WI38 (cell line): ENCODE measurements around the gene MDC1.

ENCODE experiments used
- H3K4me3 ChIP-seq: 2 replicates; pipeline ENCODE4 v1.5.1; 2011; ENCODE audit warnings: low read depth, mild to moderate bottlenecking, control low read depth, low read length
- TF ChIP-seq, protein P1 (sequence below): IDR thresholded peaks from 2 replicates; pipeline ENCODE4 v1.5.1; 2012; ENCODE audit warnings: low read depth, mild to moderate bottlenecking, control low read depth, low read length

The MDC1 gene

DNA sequence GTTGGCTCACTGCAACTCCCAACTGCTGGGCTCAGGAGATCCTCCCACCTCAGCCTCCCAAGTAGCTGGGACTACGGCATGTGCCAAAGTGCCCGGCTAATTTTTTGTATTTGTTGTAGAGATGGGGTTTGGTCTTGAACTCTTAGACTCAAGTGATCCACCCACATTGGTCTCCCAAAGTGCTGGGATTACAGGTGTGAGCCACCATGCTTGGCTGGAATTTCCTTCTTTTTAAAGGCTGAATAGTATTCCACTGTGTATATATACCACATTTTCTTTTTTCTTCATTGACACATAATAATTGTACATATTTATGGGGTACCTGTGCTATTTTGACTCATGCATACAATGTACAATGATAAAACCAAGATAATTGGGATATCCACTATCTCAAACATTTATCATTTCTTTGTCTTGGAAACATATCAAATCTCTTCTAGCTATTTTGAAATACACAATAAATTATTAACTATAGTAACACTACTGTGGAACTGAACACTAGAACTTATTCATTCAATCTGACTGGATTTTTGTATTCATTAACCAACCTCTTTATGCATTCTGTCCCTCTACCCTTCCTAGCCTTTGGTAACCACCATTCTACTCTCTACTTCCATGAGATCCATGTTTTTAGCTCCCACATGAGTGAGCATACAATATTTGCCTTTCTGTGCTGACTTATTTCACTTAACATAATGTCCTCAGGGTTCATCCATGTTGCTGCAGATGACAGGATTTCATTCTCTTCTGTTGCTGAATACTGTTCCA lies 7.8 kb downstream of the MDC1 start:
- TF ChIP-seq, protein P1, sequence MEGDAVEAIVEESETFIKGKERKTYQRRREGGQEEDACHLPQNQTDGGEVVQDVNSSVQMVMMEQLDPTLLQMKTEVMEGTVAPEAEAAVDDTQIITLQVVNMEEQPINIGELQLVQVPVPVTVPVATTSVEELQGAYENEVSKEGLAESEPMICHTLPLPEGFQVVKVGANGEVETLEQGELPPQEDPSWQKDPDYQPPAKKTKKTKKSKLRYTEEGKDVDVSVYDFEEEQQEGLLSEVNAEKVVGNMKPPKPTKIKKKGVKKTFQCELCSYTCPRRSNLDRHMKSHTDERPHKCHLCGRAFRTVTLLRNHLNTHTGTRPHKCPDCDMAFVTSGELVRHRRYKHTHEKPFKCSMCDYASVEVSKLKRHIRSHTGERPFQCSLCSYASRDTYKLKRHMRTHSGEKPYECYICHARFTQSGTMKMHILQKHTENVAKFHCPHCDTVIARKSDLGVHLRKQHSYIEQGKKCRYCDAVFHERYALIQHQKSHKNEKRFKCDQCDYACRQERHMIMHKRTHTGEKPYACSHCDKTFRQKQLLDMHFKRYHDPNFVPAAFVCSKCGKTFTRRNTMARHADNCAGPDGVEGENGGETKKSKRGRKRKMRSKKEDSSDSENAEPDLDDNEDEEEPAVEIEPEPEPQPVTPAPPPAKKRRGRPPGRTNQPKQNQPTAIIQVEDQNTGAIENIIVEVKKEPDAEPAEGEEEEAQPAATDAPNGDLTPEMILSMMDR: no peak
- no peak overlapping the region for H3K4me3 ChIP-seq

DNA sequence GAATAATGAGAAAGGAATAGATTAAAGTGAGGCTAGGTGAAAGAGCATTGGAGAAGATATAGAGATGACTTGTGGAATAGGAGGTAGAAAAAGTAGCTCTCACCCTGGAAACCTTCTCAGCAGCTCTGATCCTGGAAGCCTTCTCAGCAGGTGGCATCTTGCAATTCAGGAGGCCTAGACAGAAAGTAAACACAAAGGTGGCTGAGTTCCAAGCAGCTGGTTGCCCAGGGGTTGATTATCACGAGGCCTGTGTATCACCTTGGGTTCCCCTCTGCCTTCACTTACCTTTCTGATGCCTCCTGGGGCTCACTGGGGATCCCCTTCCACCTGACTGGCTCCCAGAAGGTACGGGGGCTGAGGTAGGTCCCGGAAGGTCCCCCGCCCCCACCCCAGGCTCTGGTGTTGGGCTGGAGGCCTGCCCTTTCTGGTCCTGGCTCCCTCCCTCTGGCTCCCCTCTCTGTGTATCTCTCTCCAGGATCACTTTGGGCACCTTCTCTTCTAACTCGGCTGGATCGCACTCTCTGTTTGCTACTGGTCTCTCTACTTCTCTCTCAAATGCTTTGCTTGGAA lies 9.7 kb downstream of the MDC1 start:
- TF ChIP-seq, protein P1: no peak
- no peak overlapping the region for H3K4me3 ChIP-seq

DNA sequence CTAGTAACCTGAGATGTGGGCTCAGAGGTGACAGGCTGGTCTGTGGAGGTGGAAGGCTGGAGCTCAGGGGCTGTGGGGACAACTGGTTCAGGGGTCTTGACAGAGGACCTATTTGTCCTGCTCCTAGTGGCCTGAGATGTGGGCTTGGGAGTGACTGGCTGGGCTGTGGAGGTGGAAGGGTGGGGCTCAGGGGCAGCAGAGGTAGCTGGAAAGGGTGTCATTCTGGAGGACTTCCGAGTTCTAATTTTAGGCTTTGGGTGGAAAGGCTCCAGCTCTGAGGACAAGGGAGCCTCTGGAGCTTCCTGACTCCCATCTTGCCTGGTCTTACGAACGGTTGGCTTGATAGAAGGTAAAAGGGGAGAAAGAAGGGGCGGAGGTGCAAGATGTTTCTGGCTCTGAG lies 11.5 kb downstream of the MDC1 start:
- TF ChIP-seq, protein P1: no peak
- no peak overlapping the region for H3K4me3 ChIP-seq

DNA sequence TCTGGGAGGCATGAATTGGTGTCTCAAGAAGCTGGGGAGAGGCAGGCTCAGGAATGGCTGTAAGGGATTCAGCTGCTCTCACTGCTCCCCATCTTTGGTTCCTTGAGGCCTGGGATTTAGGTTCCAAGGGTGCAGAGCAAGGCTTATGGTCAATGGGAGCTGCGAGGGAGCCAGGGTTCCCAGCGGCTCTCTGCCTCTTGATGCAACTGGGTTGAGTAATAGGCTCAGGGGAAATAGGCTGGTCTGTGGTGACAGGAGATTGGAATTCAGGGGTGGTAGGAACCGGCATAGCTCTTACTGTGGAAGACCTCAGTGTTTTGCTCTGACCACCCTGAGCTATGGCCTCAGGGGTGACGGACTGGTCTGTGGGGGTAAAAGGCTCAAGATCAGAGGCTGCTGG lies 13.3 kb downstream of the MDC1 start:
- no peak overlapping the region for H3K4me3 ChIP-seq
- TF ChIP-seq, protein P1: no peak

DNA sequence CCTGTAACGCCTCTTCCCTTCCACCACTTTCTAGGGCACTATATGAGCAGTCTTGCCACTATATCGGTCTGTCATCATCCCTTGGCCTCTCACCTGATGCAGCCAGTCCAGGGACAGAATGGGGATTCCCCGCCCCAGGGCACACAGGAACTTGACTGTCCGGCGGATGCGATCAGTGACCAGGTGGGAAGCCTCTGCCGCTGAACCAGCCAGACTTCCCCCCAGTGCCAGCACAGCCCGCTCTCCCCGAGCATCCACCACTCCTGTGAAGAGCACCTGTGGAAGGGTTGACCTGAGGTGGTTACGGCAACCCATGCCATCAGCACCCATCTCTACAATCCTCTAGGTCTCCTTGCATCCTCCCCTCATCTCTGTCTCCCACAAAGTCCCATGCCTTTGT lies 14.1 kb downstream of the MDC1 start:
- H3K4me3 ChIP-seq: no peak overlapping the region
- TF ChIP-seq, protein P1: no peak

DNA sequence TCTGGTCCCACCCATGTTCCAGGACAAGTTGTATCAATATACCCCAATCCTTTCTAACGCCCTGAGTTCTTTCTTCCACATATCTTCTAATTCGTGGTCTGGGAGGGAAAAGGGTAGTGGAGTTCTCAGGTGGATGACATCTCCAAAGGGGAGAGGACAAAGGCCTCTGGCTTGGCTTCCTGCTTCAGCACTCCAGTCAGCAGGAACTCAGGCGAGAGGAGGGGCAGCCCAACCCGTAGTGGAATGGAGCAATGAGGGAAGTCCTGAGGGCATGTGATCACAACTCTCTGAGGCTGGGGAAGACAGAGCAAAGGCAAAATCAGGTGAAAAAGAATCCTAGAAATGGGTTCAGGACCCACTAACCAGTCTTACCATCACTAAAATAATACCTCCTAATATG lies 16.7 kb downstream of the MDC1 start:
- H3K4me3 ChIP-seq: no peak overlapping the region
- TF ChIP-seq, protein P1: no peak

DNA sequence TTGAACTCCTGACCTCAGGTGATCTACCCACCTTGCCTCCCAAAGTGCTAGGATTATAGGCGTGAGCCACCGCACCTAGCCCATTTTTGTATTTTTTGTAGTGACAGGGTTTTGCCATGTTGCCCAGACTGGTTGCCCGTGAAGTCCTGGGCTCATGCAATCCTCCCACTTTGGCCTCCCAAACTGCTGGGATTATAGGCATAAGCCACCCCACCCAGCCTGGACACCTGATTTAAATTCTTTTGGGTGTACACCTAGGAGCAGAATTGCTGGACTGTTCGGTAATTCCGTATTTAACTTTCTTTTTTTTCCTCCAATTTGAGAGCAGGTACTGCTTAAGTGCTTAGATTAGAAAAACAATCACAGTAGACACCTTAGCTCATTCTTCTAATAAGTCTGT lies 20.6 kb downstream of the MDC1 start:
- H3K4me3 ChIP-seq: no peak overlapping the region
- TF ChIP-seq, protein P1: no peak
